BE2C (cell line): Measurements from ENCODE around the gene PIP5K1A.
A peak's percentile ranks its signal among the peaks of the same experiment; 100 is the strongest.

ENCODE experiments used
- DNase-seq: peaks from one replicate; pipeline ENCODE4 v3.0.0-alpha.2; 2020
- H3K27me3 ChIP-seq: fragments of 250-450 bp; sonication (Bioruptor Pico); 2 replicates; pipeline ENCODE4 v1.5.1; 2020; ENCODE audit warnings: mild to moderate bottlenecking
- H3K36me3 ChIP-seq: fragments of 250-450 bp; sonication (Bioruptor Pico); 2 replicates; pipeline ENCODE4 v1.5.1; 2020; ENCODE audit warnings: mild to moderate bottlenecking
- H3K4me1 ChIP-seq: fragments of 250-450 bp; sonication (Bioruptor Pico); 2 replicates; pipeline ENCODE4 v1.5.1; 2020
- H3K4me3 ChIP-seq: 2 replicates; pipeline ENCODE4 v1.5.1; 2011; ENCODE audit warnings: low read depth, low read length
- H3K9me3 ChIP-seq: fragments of 250-450 bp; sonication (Bioruptor Pico); 2 replicates; pipeline ENCODE4 v1.5.1; 2020
- CTCF ChIP-seq: IDR thresholded peaks from 2 replicates; pipeline ENCODE4 v1.5.1; 2012; ENCODE audit warnings: mild to moderate bottlenecking, low read depth, low read length

Gene PIP5K1A

GRCh38 chr1:151164732-151165280 lies 33.5 kb upstream of the PIP5K1A start:
- peak overlapping the region; percentile 89 for H3K4me3 ChIP-seq
- no peak for TF ChIP-seq CTCF
- H3K27me3 ChIP-seq: no peaks in the 10 kb centered on the region
- DNase-seq: no peak
- H3K36me3 ChIP-seq: peaks cover 27% of the 10 kb centered on the region
- H3K9me3 ChIP-seq: no peaks in the 10 kb centered on the region
- H3K4me1 ChIP-seq: no peaks in the 10 kb centered on the region; the same call in 1 of the 2 replicates

- Histone ChIP-seq H3K27me3 (no peaks in the 10 kb centered on the region), H3K4me1 (no peaks in the 10 kb centered on the region; the same call in 1 of the 2 replicates), H3K36me3 (peaks cover 25% of the 10 kb centered on the region), H3K4me3 (peak overlapping the region; percentile 89), H3K9me3 (no peaks in the 10 kb centered on the region)
- TF ChIP-seq CTCF: no peak
- no peak for DNase-seq
Measured at GRCh38 chr1:151165281-151165737, 33.0 kb upstream of the PIP5K1A start.

GRCh38 chr1:151165738-151166504 lies 32.4 kb upstream of the PIP5K1A start, which contains the start of the genes LYSMD1 and SCNM1:
LYSMD1 (minus strand) TSS chr1:151165902; CDS start chr1:151165258, 644 bp downstream.
SCNM1 (plus strand) TSS chr1:151166144; CDS start chr1:151166153, 9 bp downstream.
- Histone ChIP-seq H3K4me3 (peak within 1 kb of the TSS; percentile 89), H3K27me3 (no peaks in the 10 kb centered on the region), H3K36me3 (peaks cover 19% of the 10 kb centered on the region), H3K4me1 (no peaks in the 10 kb centered on the region; the same call in 1 of the 2 replicates), H3K9me3 (no peaks in the 10 kb centered on the region)
- peak; percentile 95 for DNase-seq
- TF ChIP-seq CTCF: no peak

- peaks cover 13% of the 10 kb centered on the region for H3K36me3 ChIP-seq
- no peaks in the 10 kb centered on the region for H3K27me3 ChIP-seq
- no peaks in the 10 kb centered on the region for H3K9me3 ChIP-seq
- peak overlapping the region; percentile 89 for H3K4me3 ChIP-seq
- H3K4me1 ChIP-seq: no peaks in the 10 kb centered on the region; the same call in 1 of the 2 replicates
- no peak for TF ChIP-seq CTCF
- no peak for DNase-seq
Measured at GRCh38 chr1:151166505-151166956, 31.8 kb upstream of the PIP5K1A start.

- no peak for TF ChIP-seq CTCF
- DNase-seq: no peak
- Histone ChIP-seq H3K4me3 (peak overlapping the region; percentile 89), H3K9me3 (no peaks in the 10 kb centered on the region), H3K36me3 (peaks cover 11% of the 10 kb centered on the region), H3K27me3 (no peaks in the 10 kb centered on the region), H3K4me1 (no peaks in the 10 kb centered on the region; the same call in 1 of the 2 replicates)
Measured at GRCh38 chr1:151167116-151167515, 31.2 kb upstream of the PIP5K1A start.
